ENCODE measurements around the gene SEMA3B.

- no peak for TF ChIP-seq ARNTL (CRISPR knock-in tag; IDR thresholded peaks at IDR 0.05; ENCODE audit: borderline replicate concordance, low read depth)
- TF ChIP-seq ESRRG (CRISPR knock-in tag; IDR thresholded peaks at IDR 0.05) = no peak
- no peak for TF ChIP-seq SNAI2 (CRISPR knock-in tag; IDR thresholded peaks at IDR 0.05)
- TF ChIP-seq PPARA (CRISPR knock-in tag; IDR thresholded peaks at IDR 0.05; ENCODE audit: borderline replicate concordance) = no peak
- TF ChIP-seq ZNF565 (CRISPR knock-in tag; conservative IDR thresholded peaks at IDR 0.05; ENCODE audit: low read depth) = no peak
- TF ChIP-seq ZFP3 (CRISPR knock-in tag; IDR thresholded peaks at IDR 0.05) = no peak
- no peak for TF ChIP-seq ZNF70 (CRISPR knock-in tag; IDR thresholded peaks at IDR 0.05)
- no peak for TF ChIP-seq RARB (CRISPR knock-in tag; IDR thresholded peaks at IDR 0.05)
- no peak for TF ChIP-seq OSR1 (CRISPR knock-in tag; IDR thresholded peaks at IDR 0.05)
- TF ChIP-seq, protein P1, sequence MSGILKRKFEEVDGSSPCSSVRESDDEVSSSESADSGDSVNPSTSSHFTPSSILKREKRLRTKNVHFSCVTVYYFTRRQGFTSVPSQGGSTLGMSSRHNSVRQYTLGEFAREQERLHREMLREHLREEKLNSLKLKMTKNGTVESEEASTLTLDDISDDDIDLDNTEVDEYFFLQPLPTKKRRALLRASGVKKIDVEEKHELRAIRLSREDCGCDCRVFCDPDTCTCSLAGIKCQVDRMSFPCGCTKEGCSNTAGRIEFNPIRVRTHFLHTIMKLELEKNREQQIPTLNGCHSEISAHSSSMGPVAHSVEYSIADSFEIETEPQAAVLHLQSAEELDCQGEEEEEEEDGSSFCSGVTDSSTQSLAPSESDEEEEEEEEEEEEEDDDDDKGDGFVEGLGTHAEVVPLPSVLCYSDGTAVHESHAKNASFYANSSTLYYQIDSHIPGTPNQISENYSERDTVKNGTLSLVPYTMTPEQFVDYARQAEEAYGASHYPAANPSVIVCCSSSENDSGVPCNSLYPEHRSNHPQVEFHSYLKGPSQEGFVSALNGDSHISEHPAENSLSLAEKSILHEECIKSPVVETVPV (CRISPR knock-in tag; IDR thresholded peaks at IDR 0.05) = no peak
- no peak for TF ChIP-seq TCF4 (CRISPR knock-in tag; IDR thresholded peaks at IDR 0.05; ENCODE audit: borderline replicate concordance)
These were observed 52.6 kb downstream of the SEMA3B start for GRCh38 chr3:50321336-50322114.
